ENCODE measurements around the gene KIAA1217.

- no peak for TF ChIP-seq EZH2 (IDR thresholded peaks at IDR 0.05; ENCODE audit: insufficient read depth, poor library complexity, severe bottlenecking)
- TF ChIP-seq EZH2phosphoT487 (IDR thresholded peaks at IDR 0.05; ENCODE audit: insufficient read depth, low read depth): no peak
These were observed 60.5 kb downstream of the KIAA1217 start for GRCh38 chr10:24269476-24269875.

All from GM23248 (cell line).